ENCODE results near the gene SLC25A5. TPM values are rescaled to one million over a fixed set of nuclear protein-coding genes. Genes with fewer than 3 reads are reported as not detected.
"Not testable (repeated sequence)": the region's sequence is repeated elsewhere in the genome, so short reads cannot be mapped to it uniquely, and the experiment has no call there.

SLC25A5 gene
- total and polyA plus RNA-seq, 3 experiments from 2014 or later, result 221 to 674 (median 644) TPM

GRCh38 chrX:119489212-119490074 is 21.2 kb downstream of the SLC25A5 start:
- Histone ChIP-seq H3K4me3 (ENCODE audit: low read length) (no peak overlapping the region), H3K27ac (ENCODE audit: low read depth, low read length) (no peak overlapping the region), H3K27me3 (ENCODE audit: insufficient read depth, low read length, poor library complexity, severe bottlenecking) (no peaks in the 10 kb centered on the region), H3K9me3 (ENCODE audit: low read length) (no peaks in the 10 kb centered on the region), H3K4me1 (ENCODE audit: insufficient read depth, low read length) (no peaks in the 10 kb centered on the region), H3K36me3 (ENCODE audit: insufficient read depth, low read length) (no peaks in the 10 kb centered on the region)
- Mint-ChIP-seq H3K9me3 (no peaks in the 10 kb centered on the region), H3K27me3 (peaks cover 0 to 3% of the 10 kb centered on the region in 2 donors), H3K4me3 (peak overlapping the region in 1 of 7 donors; percentile 9), H3K36me3 (no peaks in the 10 kb centered on the region), H3K4me1 (no peaks in the 10 kb centered on the region), H3K27ac (no peak overlapping the region)
- POLR2A ChIA-PET, result no interaction called here
- CTCF ChIA-PET, result interaction anchor here (1.2 to 2.6 kb wide), 4 partner anchors 10 to 27 kb away, joined by 3 to 7 read pairs (median 4); no protein-coding TSS in a partner anchor
- no peak for DNase-seq

- Histone ChIP-seq H3K9me3 (ENCODE audit: low read length) (no peaks in the 10 kb centered on the region), H3K27ac (ENCODE audit: low read depth, low read length) (no peak overlapping the region), H3K4me3 (ENCODE audit: low read length) (no peak overlapping the region), H3K27me3 (ENCODE audit: insufficient read depth, low read length, poor library complexity, severe bottlenecking) (no peaks in the 10 kb centered on the region), H3K4me1 (ENCODE audit: insufficient read depth, low read length) (peaks cover 5% of the 10 kb centered on the region), H3K36me3 (ENCODE audit: insufficient read depth, low read length) (no peaks in the 10 kb centered on the region)
- Mint-ChIP-seq H3K36me3 (no peaks in the 10 kb centered on the region), H3K27ac (no peak overlapping the region), H3K27me3 (peaks cover 0 to 7% of the 10 kb centered on the region in 2 donors), H3K9me3 (no peaks in the 10 kb centered on the region), H3K4me3 (no peak overlapping the region), H3K4me1 (peaks cover 5 to 7% (median 6%) of the 10 kb centered on the region in 3 donors)
- DNase-seq, result no peak
- POLR2A ChIA-PET, result no interaction called here
- CTCF ChIA-PET, result interaction anchor here (3.0 kb wide), 1 partner anchor 10 kb away, joined by 10 read pairs; no protein-coding TSS in a partner anchor
Observed at GRCh38 chrX:119492463-119492862, 24.2 kb downstream of the SLC25A5 start.

GRCh38 chrX:119493851-119494495 is 25.7 kb downstream of the SLC25A5 start:
- DNase-seq; H3K4me1 ChIP-seq (ENCODE audit: insufficient read depth, low read length); H3K4me3 ChIP-seq (ENCODE audit: low read length); H3K36me3 ChIP-seq (ENCODE audit: insufficient read depth, low read length); H3K27me3 ChIP-seq (ENCODE audit: insufficient read depth, low read length, poor library complexity, severe bottlenecking); H3K9me3 Mint-ChIP-seq; POLR2A ChIA-PET; H3K27me3 Mint-ChIP-seq; H3K4me1 Mint-ChIP-seq; H3K36me3 Mint-ChIP-seq; H3K9me3 ChIP-seq (ENCODE audit: low read length); H3K27ac ChIP-seq (ENCODE audit: low read depth, low read length); H3K4me3 Mint-ChIP-seq: not testable (repeated sequence)
- peak overlapping the region in 1 of 8 donors; percentile 55 for H3K27ac Mint-ChIP-seq
- CTCF ChIA-PET, result interaction anchor here (1.1 kb wide), 1 partner anchor 11 kb away, joined by 4 read pairs; no protein-coding TSS in a partner anchor

- H3K27me3 ChIP-seq (ENCODE audit: insufficient read depth, low read length, poor library complexity, severe bottlenecking), result no peaks in the 10 kb centered on the region
- H3K9me3 ChIP-seq (ENCODE audit: low read length), result no peaks in the 10 kb centered on the region
- peaks cover 5% of the 10 kb centered on the region for H3K4me1 ChIP-seq (ENCODE audit: insufficient read depth, low read length)
- peak in 1 of 5 donors; percentile 11 for DNase-seq
- H3K27ac ChIP-seq (ENCODE audit: low read depth, low read length), result no peak overlapping the region
- no peak overlapping the region for H3K4me3 Mint-ChIP-seq
- H3K36me3 Mint-ChIP-seq, result no peaks in the 10 kb centered on the region
- ChIA-PET CTCF (interaction anchor here (1.3 kb wide), 1 partner anchor 13 kb away, joined by 5 read pairs; no protein-coding TSS in a partner anchor), POLR2A (no interaction called here)
- H3K27ac Mint-ChIP-seq, result peak overlapping the region in 5 of 8 donors; percentile 39 to 82 (median 71)
- peaks cover 5 to 7% (median 6%) of the 10 kb centered on the region in 3 donors for H3K4me1 Mint-ChIP-seq
- no peaks in the 10 kb centered on the region for H3K9me3 Mint-ChIP-seq
- H3K27me3 Mint-ChIP-seq, result peaks cover 0 to 11% of the 10 kb centered on the region in 2 donors
- no peaks in the 10 kb centered on the region for H3K36me3 ChIP-seq (ENCODE audit: insufficient read depth, low read length)
- no peak overlapping the region for H3K4me3 ChIP-seq (ENCODE audit: low read length)
Observed at GRCh38 chrX:119495734-119496726, 27.8 kb downstream of the SLC25A5 start.

GRCh38 chrX:119497185-119497584 is 28.9 kb downstream of the SLC25A5 start:
- Histone ChIP-seq H3K4me3 (ENCODE audit: low read length) (no peak overlapping the region), H3K36me3 (ENCODE audit: insufficient read depth, low read length) (no peaks in the 10 kb centered on the region), H3K27me3 (ENCODE audit: insufficient read depth, low read length, poor library complexity, severe bottlenecking) (no peaks in the 10 kb centered on the region), H3K4me1 (ENCODE audit: insufficient read depth, low read length) (peaks cover 12% of the 10 kb centered on the region), H3K27ac (ENCODE audit: low read depth, low read length) (no peak overlapping the region), H3K9me3 (ENCODE audit: low read length) (no peaks in the 10 kb centered on the region)
- Mint-ChIP-seq H3K27ac (peak overlapping the region in 1 of 8 donors; percentile 33), H3K4me1 (peaks cover 6 to 13% (median 12%) of the 10 kb centered on the region in 3 donors), H3K27me3 (peaks cover 0 to 8% of the 10 kb centered on the region in 2 donors), H3K9me3 (no peaks in the 10 kb centered on the region), H3K36me3 (no peaks in the 10 kb centered on the region), H3K4me3 (no peak overlapping the region)
- no peak for DNase-seq
- ChIA-PET POLR2A (no interaction called here), CTCF (interaction anchor here (1.3 kb wide), 1 partner anchor 14 kb away, joined by 5 read pairs; no protein-coding TSS in a partner anchor)

GRCh38 chrX:119500061-119500800 is 32.0 kb downstream of the SLC25A5 start:
- DNase-seq, result no peak
- POLR2A ChIA-PET, result no interaction called here
- Mint-ChIP-seq H3K4me1 (peaks cover 14 to 22% (median 21%) of the 10 kb centered on the region in 3 donors), H3K36me3 (no peaks in the 10 kb centered on the region), H3K27ac (peak overlapping the region in 2 of 8 donors; percentile 51 to 82), H3K27me3 (peaks cover 0 to 8% of the 10 kb centered on the region in 2 donors), H3K9me3 (no peaks in the 10 kb centered on the region), H3K4me3 (no peak overlapping the region)
- H3K4me3 ChIP-seq (ENCODE audit: low read length), result no peak overlapping the region
- no peaks in the 10 kb centered on the region for H3K9me3 ChIP-seq (ENCODE audit: low read length)
- peaks cover 18% of the 10 kb centered on the region for H3K4me1 ChIP-seq (ENCODE audit: insufficient read depth, low read length)
- no peaks in the 10 kb centered on the region for H3K36me3 ChIP-seq (ENCODE audit: insufficient read depth, low read length)
- no peak overlapping the region for H3K27ac ChIP-seq (ENCODE audit: low read depth, low read length)
- CTCF ChIA-PET, result interaction anchor here (1.6 to 2.7 kb wide), 2 partner anchors 12 to 17 kb away, joined by 5 to 7 read pairs; no protein-coding TSS in a partner anchor
- no peaks in the 10 kb centered on the region for H3K27me3 ChIP-seq (ENCODE audit: insufficient read depth, low read length, poor library complexity, severe bottlenecking)

GRCh38 chrX:119501511-119502148 is 33.4 kb downstream of the SLC25A5 start:
- ChIA-PET POLR2A (no interaction called here), CTCF (no interaction called here)
- H3K27me3 Mint-ChIP-seq, result peaks cover 0 to 4% of the 10 kb centered on the region in 2 donors
- no peak overlapping the region for H3K27ac ChIP-seq (ENCODE audit: low read depth, low read length)
- H3K4me1 ChIP-seq (ENCODE audit: insufficient read depth, low read length), result peaks cover 12% of the 10 kb centered on the region
- H3K36me3 Mint-ChIP-seq, result no peaks in the 10 kb centered on the region
- no peaks in the 10 kb centered on the region for H3K9me3 Mint-ChIP-seq
- H3K9me3 ChIP-seq (ENCODE audit: low read length), result no peaks in the 10 kb centered on the region
- H3K27me3 ChIP-seq (ENCODE audit: insufficient read depth, low read length, poor library complexity, severe bottlenecking), result no peaks in the 10 kb centered on the region
- H3K4me1 Mint-ChIP-seq, result peaks cover 8 to 15% (median 15%) of the 10 kb centered on the region in 3 donors
- peak overlapping the region in 1 of 7 donors; percentile 18 for H3K4me3 Mint-ChIP-seq
- no peak overlapping the region for H3K4me3 ChIP-seq (ENCODE audit: low read length)
- no peaks in the 10 kb centered on the region for H3K36me3 ChIP-seq (ENCODE audit: insufficient read depth, low read length)
- H3K27ac Mint-ChIP-seq, result peak overlapping the region in 5 of 8 donors; percentile 9 to 73 (median 37)
- no peak for DNase-seq

Data from CD8-positive, alpha-beta memory T cell (primary cell).